Tibial nerve (tissue), 4 donors: ENCODE measurements around the gene DENND6A. TPM values are rescaled to one million over a fixed set of nuclear protein-coding genes. Genes with fewer than 3 reads are reported as not detected.
"Not testable (repeated sequence)": the region's sequence is repeated elsewhere in the genome, so short reads cannot be mapped to it uniquely, and the experiment has no call there.

Experiments used
- DNase-seq, 2 donors: peaks; one replicate each; pipeline ENCODE4 v3.0.0-alpha.2; 2019; ENCODE audit warnings: low spot score in 2 of 2
- H3K27ac ChIP-seq, 4 donors: fragments of 200-600 bp; sonication (generic) in 3 of 4; one replicate each; pipeline ENCODE4 v1.5.1; 2017 to 2019; ENCODE audit warnings: mild to moderate bottlenecking in 1 of 4
- H3K27me3 ChIP-seq, 2 donors: fragments of 200-600 bp; sonication (generic) in 1 of 2; one replicate each; pipeline versions ENCODE4 v1.5.1 to v1.6.0; 2017 to 2019
- H3K36me3 ChIP-seq, 3 donors: fragments of 200-600 bp; sonication (generic); one replicate each; pipeline ENCODE4 v1.5.1; 2018 to 2019
- H3K4me1 ChIP-seq, 4 donors: fragments of 200-600 bp; sonication (generic) in 3 of 4; one replicate each; pipeline ENCODE4 v1.5.1; 2017 to 2019
- H3K4me3 ChIP-seq, 4 donors: fragments of 200-600 bp; sonication (generic) in 3 of 4; one replicate each; pipeline ENCODE4 v1.5.1; 2017 to 2019; ENCODE audit warnings: mild to moderate bottlenecking in 1 of 4, moderate library complexity in 1 of 4
- H3K9me3 ChIP-seq, 4 donors: fragments of 200-600 bp; sonication (generic) in 3 of 4; one replicate each; pipeline ENCODE4 v1.5.1; 2017 to 2019
- CTCF ChIP-seq, 5 experiments: fragments of 200-600 bp in 3 of 5; fragments of 450-650 bp in 2 of 5; sonication (generic) in 3 of 5; IDR thresholded peaks; one replicate each; pipeline ENCODE4 v1.5.1; 2016 to 2019; ENCODE audit warnings: antibody characterized with exemption in 5 of 5, mild to moderate bottlenecking in 3 of 5, moderate library complexity in 2 of 5
- EP300 ChIP-seq, 2 donors: sonication (generic); formaldehyde crosslinking; IDR thresholded peaks; one replicate each; pipeline ENCODE4 v1.6.1; 2017; ENCODE audit warnings: antibody characterized with exemption in 2 of 2, mild to moderate bottlenecking in 1 of 2
- POLR2A ChIP-seq, 2 donors: fragments of 450-650 bp; IDR thresholded peaks; one replicate each; pipeline ENCODE4 v1.6.1; 2017; ENCODE audit warnings: antibody characterized with exemption in 2 of 2, mild to moderate bottlenecking in 2 of 2, moderate library complexity in 2 of 2
- WGBS, 2 donors: methylation state at CpG; one replicate each; pipeline ENCODE4 v1.1.5; 2018; 5-methylcytosine and 5-hydroxymethylcytosine counted together
- total RNA-seq, 4 donors: library from RNA; depleted of rRNA; stranded (reverse); fragments of >200 nt; gene quantifications; one replicate each; pipeline ENCODE4 v1.1.0, GENCODE V29; 2016

DENND6A gene
- total RNA-seq, 4 donors from 2014 or later, result 48.0 to 88.1 (median 51.9) TPM

- 15 to 32% methylated on average over 2 of the region's 2 CpGs for WGBS, 2 donors
- no peaks in the 10 kb centered on the region for H3K27me3 ChIP-seq
- H3K9me3 ChIP-seq, result no peaks in the 10 kb centered on the region
- peak overlapping the region in 1 of 4 donors; percentile 56 for H3K27ac ChIP-seq
- no peak for DNase-seq
- H3K4me1 ChIP-seq, result peaks cover 0 to 11% (median 0%) of the 10 kb centered on the region in 4 donors
- no peaks in the 10 kb centered on the region for H3K36me3 ChIP-seq
- TF ChIP-seq EP300 (IDR thresholded peaks at IDR 0.05), result no peak
- TF ChIP-seq CTCF (IDR thresholded peaks at IDR 0.05), result no peak
- TF ChIP-seq POLR2A (IDR thresholded peaks at IDR 0.05), result no peak
- no peak overlapping the region for H3K4me3 ChIP-seq
These were observed 16.2 kb upstream of the DENND6A start for GRCh38 chr3:57709031-57709430.

- Histone ChIP-seq H3K4me1 (peaks cover 0 to 11% (median 0%) of the 10 kb centered on the region in 4 donors), H3K27ac (no peak overlapping the region), H3K27me3 (no peaks in the 10 kb centered on the region), H3K9me3 (no peaks in the 10 kb centered on the region), H3K4me3 (no peak overlapping the region), H3K36me3 (no peaks in the 10 kb centered on the region)
- TF ChIP-seq EP300 (IDR thresholded peaks at IDR 0.05), result no peak
- TF ChIP-seq POLR2A (IDR thresholded peaks at IDR 0.05), result no peak
- TF ChIP-seq CTCF (IDR thresholded peaks at IDR 0.05), result no peak
- DNase-seq, result no peak
- WGBS, 2 donors, result 77 to 80% methylated on average over 3 of the region's 3 CpGs
These were observed 13.6 kb upstream of the DENND6A start for GRCh38 chr3:57706462-57706861.

- H3K9me3 ChIP-seq, H3K36me3 ChIP-seq, H3K27ac ChIP-seq, H3K4me3 ChIP-seq, H3K27me3 ChIP-seq, DNase-seq: not testable (repeated sequence)
- peaks cover 0 to 11% (median 0%) of the 10 kb centered on the region in 4 donors for H3K4me1 ChIP-seq
- WGBS, 2 donors, result 92% methylated on average over 3 of the region's 3 CpGs
These were observed 12.5 kb upstream of the DENND6A start for GRCh38 chr3:57705351-57705750.

- no peak overlapping the region for H3K27ac ChIP-seq
- H3K36me3 ChIP-seq, result no peaks in the 10 kb centered on the region
- no peak for DNase-seq
- 89 to 93% methylated on average over 6 of the region's 6 CpGs for WGBS, 2 donors
- no peaks in the 10 kb centered on the region for H3K4me1 ChIP-seq
- no peak overlapping the region for H3K4me3 ChIP-seq
- no peak for TF ChIP-seq EP300 (IDR thresholded peaks at IDR 0.05)
- no peak for TF ChIP-seq POLR2A (IDR thresholded peaks at IDR 0.05)
- TF ChIP-seq CTCF (IDR thresholded peaks at IDR 0.05), result no peak
- H3K9me3 ChIP-seq, result no peaks in the 10 kb centered on the region
- H3K27me3 ChIP-seq, result no peaks in the 10 kb centered on the region
These were observed 8.9 kb upstream of the DENND6A start for GRCh38 chr3:57701781-57702180.

- 90 to 96% methylated on average over 9 of the region's 9 CpGs for WGBS, 2 donors
- Histone ChIP-seq H3K27me3 (no peaks in the 10 kb centered on the region), H3K27ac (no peak overlapping the region), H3K4me1 (no peaks in the 10 kb centered on the region), H3K4me3 (no peak overlapping the region), H3K9me3 (no peaks in the 10 kb centered on the region), H3K36me3 (no peaks in the 10 kb centered on the region)
- DNase-seq, result no peak
- no peak for TF ChIP-seq POLR2A (IDR thresholded peaks at IDR 0.05)
- TF ChIP-seq EP300 (IDR thresholded peaks at IDR 0.05), result no peak
- TF ChIP-seq CTCF (IDR thresholded peaks at IDR 0.05), result no peak
These were observed 7.9 kb upstream of the DENND6A start for GRCh38 chr3:57700737-57701136.

GRCh38 chr3:57699591-57699990 lies 6.7 kb upstream of the DENND6A start:
- H3K27me3 ChIP-seq, result no peaks in the 10 kb centered on the region
- no peak for DNase-seq
- H3K4me3 ChIP-seq, result no peak overlapping the region
- peaks cover 0 to 3% (median 0%) of the 10 kb centered on the region in 4 donors for H3K4me1 ChIP-seq
- TF ChIP-seq POLR2A (IDR thresholded peaks at IDR 0.05), result no peak
- TF ChIP-seq CTCF (IDR thresholded peaks at IDR 0.05), result no peak
- TF ChIP-seq EP300 (IDR thresholded peaks at IDR 0.05), result no peak
- H3K9me3 ChIP-seq, result no peaks in the 10 kb centered on the region
- no peak overlapping the region for H3K27ac ChIP-seq
- no peaks in the 10 kb centered on the region for H3K36me3 ChIP-seq
- WGBS, 2 donors, result 73 to 83% methylated on average over 2 of the region's 2 CpGs
